SK-N-MC (cell line): Measurements from ENCODE around the gene SLC41A3.

Experiments
- EZH2 ChIP-seq: fragments of 200-600 bp; sonication (generic); IDR thresholded peaks from one replicate; pipeline ENCODE4 v1.6.1; 2017; ENCODE audit warnings: antibody characterized with exemption
- FOXP2 ChIP-seq: optimal IDR thresholded peaks from 2 replicates; pipeline ENCODE3; 2011; ENCODE audit warnings: mild to moderate bottlenecking, moderate library complexity; ENCODE audit not compliant: insufficient read depth; ENCODE audit errors: extremely low read length, control extremely low read depth
- POLR2AphosphoS5 ChIP-seq: IDR thresholded peaks from 2 replicates; pipeline ENCODE4 v1.6.1; 2012; ENCODE audit warnings: mild to moderate bottlenecking, low read depth, low read length, borderline replicate concordance

DNA sequence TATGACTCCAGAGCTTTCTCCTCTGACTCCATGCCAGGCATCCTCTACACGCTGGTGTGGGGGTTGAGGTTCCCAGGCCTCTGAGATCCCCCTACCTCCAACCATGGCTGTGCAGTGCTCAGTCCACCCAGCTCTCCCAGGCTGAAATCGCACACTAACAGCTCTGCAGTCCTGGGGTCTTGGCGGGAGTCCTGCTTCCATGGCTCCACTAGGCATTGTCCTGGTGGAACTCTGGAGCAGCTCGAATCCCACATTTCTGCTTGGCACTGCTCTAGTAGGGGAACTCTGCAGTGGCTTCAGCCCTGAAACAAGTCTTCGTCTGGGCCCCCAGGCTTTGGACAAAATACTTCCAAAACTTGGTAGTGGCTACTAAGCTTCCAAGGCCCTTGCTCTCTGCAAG is 64.2 kb downstream of the SLC41A3 start:
- TF ChIP-seq EZH2: no peak
- TF ChIP-seq POLR2AphosphoS5: no peak
- no peak for TF ChIP-seq FOXP2
